ENCODE results near the gene TSHZ2.

Gene TSHZ2

DNA sequence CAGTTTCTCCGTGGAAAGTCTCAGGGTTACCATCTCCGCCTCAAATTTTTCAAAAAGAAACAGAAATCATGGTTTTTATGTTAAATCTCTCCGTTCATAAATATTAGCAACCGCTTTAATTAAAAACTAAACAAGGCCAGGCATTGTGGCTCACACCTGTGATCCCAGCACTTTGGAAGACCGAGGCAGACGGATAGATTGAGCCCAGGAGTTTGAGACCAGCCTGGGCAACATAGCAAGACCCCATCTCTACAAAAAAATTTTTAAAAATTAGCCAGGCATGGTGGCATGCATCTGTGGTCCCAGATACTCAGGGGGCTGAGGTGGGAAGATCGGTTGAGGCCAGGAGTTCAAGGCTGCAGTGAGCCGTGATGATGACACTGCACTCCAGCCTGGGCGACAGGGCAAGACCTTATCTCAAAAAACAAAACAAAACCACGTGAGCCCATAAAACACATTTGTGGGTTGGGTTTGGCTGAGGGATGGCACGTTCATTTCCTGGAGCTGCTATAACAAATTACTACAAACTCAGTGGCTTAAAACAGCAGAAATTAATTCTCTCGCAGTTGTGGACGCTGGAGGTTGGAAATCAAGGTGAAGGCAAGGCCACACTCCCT is 398.3 kb downstream of the TSHZ2 start:
- no peaks in the 10 kb centered on the region for H3K36me3 ChIP-seq (ENCODE audit: control insufficient read depth, insufficient read depth, low read length)
- H3K4me3 ChIP-seq (replicated peaks; ENCODE audit: low read depth, low read length), result no peak overlapping the region
- DNase-seq (ENCODE audit: extremely low read depth, insufficient read length), result no peak
- H3K27me3 ChIP-seq (replicated peaks; ENCODE audit: control insufficient read depth, insufficient read depth, low read length), result no peaks in the 10 kb centered on the region; the same call in 1 of the 2 replicates
- TF ChIP-seq, protein P1, sequence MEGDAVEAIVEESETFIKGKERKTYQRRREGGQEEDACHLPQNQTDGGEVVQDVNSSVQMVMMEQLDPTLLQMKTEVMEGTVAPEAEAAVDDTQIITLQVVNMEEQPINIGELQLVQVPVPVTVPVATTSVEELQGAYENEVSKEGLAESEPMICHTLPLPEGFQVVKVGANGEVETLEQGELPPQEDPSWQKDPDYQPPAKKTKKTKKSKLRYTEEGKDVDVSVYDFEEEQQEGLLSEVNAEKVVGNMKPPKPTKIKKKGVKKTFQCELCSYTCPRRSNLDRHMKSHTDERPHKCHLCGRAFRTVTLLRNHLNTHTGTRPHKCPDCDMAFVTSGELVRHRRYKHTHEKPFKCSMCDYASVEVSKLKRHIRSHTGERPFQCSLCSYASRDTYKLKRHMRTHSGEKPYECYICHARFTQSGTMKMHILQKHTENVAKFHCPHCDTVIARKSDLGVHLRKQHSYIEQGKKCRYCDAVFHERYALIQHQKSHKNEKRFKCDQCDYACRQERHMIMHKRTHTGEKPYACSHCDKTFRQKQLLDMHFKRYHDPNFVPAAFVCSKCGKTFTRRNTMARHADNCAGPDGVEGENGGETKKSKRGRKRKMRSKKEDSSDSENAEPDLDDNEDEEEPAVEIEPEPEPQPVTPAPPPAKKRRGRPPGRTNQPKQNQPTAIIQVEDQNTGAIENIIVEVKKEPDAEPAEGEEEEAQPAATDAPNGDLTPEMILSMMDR (IDR thresholded peaks at IDR 0.05; ENCODE audit: insufficient read depth, low read length, poor library complexity, severe bottlenecking), result no peak

DNA sequence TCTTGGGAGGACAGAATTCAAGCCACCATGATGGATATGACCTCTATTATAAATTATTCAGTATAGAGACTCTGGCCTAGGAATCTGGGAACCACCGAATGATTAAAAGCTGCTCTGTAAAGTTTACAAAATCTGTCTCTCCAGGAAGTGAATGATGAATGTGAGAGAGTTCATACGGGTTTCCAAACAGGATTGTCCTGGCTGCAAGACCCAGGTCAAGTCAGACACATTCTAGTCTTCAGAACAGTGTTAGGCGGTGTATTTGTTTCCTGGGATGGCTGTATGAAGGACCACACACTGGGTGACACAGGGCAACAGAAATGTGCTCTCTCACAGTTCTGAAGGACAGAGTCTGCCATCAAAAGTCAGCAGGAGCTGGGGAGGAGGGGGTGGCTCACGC is 399.1 kb downstream of the TSHZ2 start:
- Histone ChIP-seq H3K27me3 (replicated peaks; ENCODE audit: control insufficient read depth, insufficient read depth, low read length) (no peaks in the 10 kb centered on the region; the same call in 1 of the 2 replicates), H3K4me3 (replicated peaks; ENCODE audit: low read depth, low read length) (no peak overlapping the region), H3K36me3 (ENCODE audit: control insufficient read depth, insufficient read depth, low read length) (no peaks in the 10 kb centered on the region)
- TF ChIP-seq, protein P1 (IDR thresholded peaks at IDR 0.05; ENCODE audit: insufficient read depth, low read length, poor library complexity, severe bottlenecking), result no peak
- no peak for DNase-seq (ENCODE audit: extremely low read depth, insufficient read length)

DNA sequence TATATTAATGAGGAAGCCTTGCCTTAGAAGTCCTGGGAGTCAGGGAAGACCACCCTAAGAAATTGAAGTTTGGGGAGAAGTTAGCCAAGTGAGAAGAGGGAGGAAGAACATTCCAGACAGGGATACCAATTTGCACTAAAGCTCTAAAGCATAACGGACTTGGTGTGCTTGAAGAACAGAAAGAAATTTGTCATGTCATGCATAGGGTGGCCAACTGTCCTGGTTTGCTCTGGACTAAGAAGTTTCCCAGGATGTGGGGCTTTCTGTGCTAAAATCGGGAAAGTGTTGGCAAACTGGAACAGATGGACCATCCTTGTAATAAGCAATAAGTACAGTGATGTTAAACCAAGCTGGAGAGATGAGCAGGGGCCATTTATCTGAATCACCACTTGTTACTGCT is 403.9 kb downstream of the TSHZ2 start:
- Histone ChIP-seq H3K36me3 (ENCODE audit: control insufficient read depth, insufficient read depth, low read length) (no peaks in the 10 kb centered on the region), H3K4me3 (replicated peaks; ENCODE audit: low read depth, low read length) (no peak overlapping the region), H3K27me3 (replicated peaks; ENCODE audit: control insufficient read depth, insufficient read depth, low read length) (no peaks in the 10 kb centered on the region; the same call in 1 of the 2 replicates)
- no peak for DNase-seq (ENCODE audit: extremely low read depth, insufficient read length)
- TF ChIP-seq, protein P1 (IDR thresholded peaks at IDR 0.05; ENCODE audit: insufficient read depth, low read length, poor library complexity, severe bottlenecking), result no peak

GRCh38 chr20:53379014-53379832 is 407.1 kb downstream of the TSHZ2 start:
- Histone ChIP-seq H3K27me3 (replicated peaks; ENCODE audit: control insufficient read depth, insufficient read depth, low read length) (no peaks in the 10 kb centered on the region; the same call in 1 of the 2 replicates), H3K36me3 (ENCODE audit: control insufficient read depth, insufficient read depth, low read length) (no peaks in the 10 kb centered on the region), H3K4me3 (replicated peaks; ENCODE audit: low read depth, low read length) (no peak overlapping the region)
- TF ChIP-seq, protein P1 (IDR thresholded peaks at IDR 0.05; ENCODE audit: insufficient read depth, low read length, poor library complexity, severe bottlenecking), result no peak
- no peak for DNase-seq (ENCODE audit: extremely low read depth, insufficient read length)

GRCh38 chr20:53379833-53380120 is 407.6 kb downstream of the TSHZ2 start:
- TF ChIP-seq, protein P1 (IDR thresholded peaks at IDR 0.05; ENCODE audit: insufficient read depth, low read length, poor library complexity, severe bottlenecking), result no peak
- Histone ChIP-seq H3K4me3 (replicated peaks; ENCODE audit: low read depth, low read length) (no peak overlapping the region), H3K27me3 (replicated peaks; ENCODE audit: control insufficient read depth, insufficient read depth, low read length) (no peaks in the 10 kb centered on the region; the same call in none of the 2 replicates), H3K36me3 (ENCODE audit: control insufficient read depth, insufficient read depth, low read length) (no peaks in the 10 kb centered on the region)
- DNase-seq (ENCODE audit: extremely low read depth, insufficient read length), result no peak
